HEK293 (cell line): Measurements from ENCODE around the gene DOCK3.
A peak's percentile ranks its signal among the peaks of the same experiment; 100 is the strongest.

Source experiments
- HIC1 ChIP-seq: fragments of 450-650 bp; formaldehyde crosslinking; IDR thresholded peaks from 2 replicates; pipeline ENCODE4 v1.5.1; 2016; ENCODE audit warnings: missing biosample characterization, missing genetic modification characterization
- IKZF3 ChIP-seq: fragments of 450-650 bp; IDR thresholded peaks from 2 replicates; pipeline ENCODE4 v1.5.0; 2018; ENCODE audit warnings: missing biosample characterization, mild to moderate bottlenecking, missing genetic modification characterization, moderate library complexity
- KLF8 ChIP-seq: fragments of 450-650 bp; formaldehyde crosslinking; IDR thresholded peaks from 2 replicates; pipeline ENCODE4 v1.5.1; 2016; ENCODE audit warnings: missing biosample characterization, missing genetic modification characterization
- OSR2 ChIP-seq: fragments of 450-650 bp; formaldehyde crosslinking; IDR thresholded peaks from 2 replicates; pipeline ENCODE4 v1.5.1; 2016; ENCODE audit warnings: missing biosample characterization, missing genetic modification characterization
- SETDB1 ChIP-seq: IDR thresholded peaks from one replicate; pipeline ENCODE4 v1.6.1; 2017; ENCODE audit warnings: mild to moderate bottlenecking, low read length, moderate library complexity, mixed read lengths; ENCODE audit not compliant: insufficient read length
- TCF7L2 ChIP-seq: IDR thresholded peaks from 2 replicates; pipeline ENCODE4 v1.6.1; 2011; ENCODE audit warnings: low read depth, mild to moderate bottlenecking, inconsistent platforms, low read length, moderate library complexity, borderline replicate concordance
- ZBTB1 ChIP-seq: fragments of 450-650 bp; formaldehyde crosslinking; IDR thresholded peaks from 2 replicates; pipeline ENCODE4 v1.5.1; 2016; ENCODE audit warnings: missing biosample characterization, missing genetic modification characterization
- ZFP41 ChIP-seq: fragments of 450-650 bp; formaldehyde crosslinking; IDR thresholded peaks from 2 replicates; pipeline ENCODE4 v1.5.1; 2016; ENCODE audit warnings: missing biosample characterization, missing genetic modification characterization, borderline replicate concordance
- ZIC2 ChIP-seq: fragments of 450-650 bp; formaldehyde crosslinking; IDR thresholded peaks from 2 replicates; pipeline ENCODE4 v1.5.1; 2016; ENCODE audit warnings: missing biosample characterization, missing genetic modification characterization
- ZNF174 ChIP-seq: fragments of 450-650 bp; formaldehyde crosslinking; IDR thresholded peaks from 2 replicates; pipeline ENCODE4 v1.5.0; 2017; ENCODE audit warnings: missing biosample characterization, mild to moderate bottlenecking, missing genetic modification characterization
- ZNF184 ChIP-seq: fragments of 450-650 bp; IDR thresholded peaks from 2 replicates; pipeline ENCODE4 v1.5.1; 2018; ENCODE audit warnings: missing biosample characterization, mild to moderate bottlenecking, missing genetic modification characterization
- ZNF19 ChIP-seq: fragments of 450-650 bp; formaldehyde crosslinking; IDR thresholded peaks from 2 replicates; pipeline ENCODE4; 2016; ENCODE audit warnings: missing biosample characterization, missing genetic modification characterization, low read depth
- ZNF202 ChIP-seq: fragments of 450-650 bp; formaldehyde crosslinking; IDR thresholded peaks from 2 replicates; pipeline ENCODE4 v1.5.1; 2016; ENCODE audit warnings: missing biosample characterization, missing genetic modification characterization, borderline replicate concordance
- ZNF239 ChIP-seq: fragments of 450-650 bp; formaldehyde crosslinking; IDR thresholded peaks from 2 replicates; pipeline ENCODE4 v1.5.1; 2016; ENCODE audit warnings: missing biosample characterization, missing genetic modification characterization
- ZNF280C ChIP-seq: fragments of 450-650 bp; formaldehyde crosslinking; IDR thresholded peaks from 2 replicates; pipeline ENCODE4 v1.5.1; 2016; ENCODE audit warnings: missing biosample characterization, missing genetic modification characterization
- ZNF311 ChIP-seq: fragments of 450-650 bp; formaldehyde crosslinking; IDR thresholded peaks from 2 replicates; pipeline ENCODE4 v1.5.1; 2017; ENCODE audit warnings: missing biosample characterization, missing genetic modification characterization, borderline replicate concordance
- ZNF37A ChIP-seq: fragments of 450-650 bp; IDR thresholded peaks from 2 replicates; pipeline ENCODE4 v1.5.1; 2018; ENCODE audit warnings: missing biosample characterization, missing genetic modification characterization
- ZNF404 ChIP-seq: fragments of 450-650 bp; formaldehyde crosslinking; IDR thresholded peaks from 2 replicates; pipeline ENCODE4 v1.5.1; 2017; ENCODE audit warnings: missing biosample characterization, missing genetic modification characterization
- ZNF501 ChIP-seq: fragments of 450-650 bp; formaldehyde crosslinking; IDR thresholded peaks from 2 replicates; pipeline ENCODE4 v1.5.1; 2016; ENCODE audit warnings: missing biosample characterization, missing genetic modification characterization
- ZNF521 ChIP-seq: fragments of 450-650 bp; formaldehyde crosslinking; IDR thresholded peaks from 2 replicates; pipeline ENCODE4 v1.5.1; 2017; ENCODE audit warnings: missing biosample characterization, mild to moderate bottlenecking, missing genetic modification characterization
- ZNF555 ChIP-seq: fragments of 450-650 bp; formaldehyde crosslinking; conservative IDR thresholded peaks from 2 replicates; pipeline ENCODE4 v1.5.1; 2017; ENCODE audit warnings: missing biosample characterization, mild to moderate bottlenecking, missing genetic modification characterization, inconsistent platforms
- ZNF626 ChIP-seq: fragments of 450-650 bp; sonication (Bioruptor Pico); formaldehyde crosslinking; IDR thresholded peaks from 2 replicates; pipeline ENCODE4 v1.5.1; 2018; ENCODE audit warnings: missing biosample characterization, missing genetic modification characterization, inconsistent platforms
- ZNF629 ChIP-seq: fragments of 450-650 bp; formaldehyde crosslinking; IDR thresholded peaks from 2 replicates; pipeline ENCODE4 v1.5.1; 2017; ENCODE audit warnings: missing biosample characterization, missing genetic modification characterization
- ZNF654 ChIP-seq: fragments of 450-650 bp; formaldehyde crosslinking; IDR thresholded peaks from 2 replicates; pipeline ENCODE4 v1.5.1; 2016; ENCODE audit warnings: low read depth, missing biosample characterization, missing genetic modification characterization
- ZNF660 ChIP-seq: fragments of 450-650 bp; IDR thresholded peaks from 2 replicates; pipeline ENCODE4 v1.5.1; 2018; ENCODE audit warnings: missing biosample characterization, mild to moderate bottlenecking, missing genetic modification characterization
- ZNF777 ChIP-seq: fragments of 450-650 bp; formaldehyde crosslinking; IDR thresholded peaks from 2 replicates; pipeline ENCODE4 v1.5.1; 2017; ENCODE audit warnings: missing biosample characterization, missing genetic modification characterization, borderline replicate concordance
- ZSCAN23 ChIP-seq: fragments of 450-650 bp; formaldehyde crosslinking; IDR thresholded peaks from 2 replicates; pipeline ENCODE4 v1.5.1; 2016; ENCODE audit warnings: missing biosample characterization, missing genetic modification characterization
- ZSCAN30 ChIP-seq: fragments of 450-650 bp; IDR thresholded peaks from 2 replicates; pipeline ENCODE4 v1.5.1; 2018; ENCODE audit warnings: missing biosample characterization, mild to moderate bottlenecking, missing genetic modification characterization, moderate library complexity
- TF ChIP-seq, protein P1 (sequence below): fragments of 450-650 bp; formaldehyde crosslinking; IDR thresholded peaks from 2 replicates; pipeline ENCODE4 v1.5.1; 2016; ENCODE audit warnings: missing biosample characterization, missing genetic modification characterization
- TF ChIP-seq, protein P2 (sequence below): fragments of 450-650 bp; formaldehyde crosslinking; IDR thresholded peaks from 2 replicates; pipeline ENCODE4 v1.5.1; 2016; ENCODE audit warnings: missing biosample characterization, missing genetic modification characterization

The DOCK3 gene

DNA sequence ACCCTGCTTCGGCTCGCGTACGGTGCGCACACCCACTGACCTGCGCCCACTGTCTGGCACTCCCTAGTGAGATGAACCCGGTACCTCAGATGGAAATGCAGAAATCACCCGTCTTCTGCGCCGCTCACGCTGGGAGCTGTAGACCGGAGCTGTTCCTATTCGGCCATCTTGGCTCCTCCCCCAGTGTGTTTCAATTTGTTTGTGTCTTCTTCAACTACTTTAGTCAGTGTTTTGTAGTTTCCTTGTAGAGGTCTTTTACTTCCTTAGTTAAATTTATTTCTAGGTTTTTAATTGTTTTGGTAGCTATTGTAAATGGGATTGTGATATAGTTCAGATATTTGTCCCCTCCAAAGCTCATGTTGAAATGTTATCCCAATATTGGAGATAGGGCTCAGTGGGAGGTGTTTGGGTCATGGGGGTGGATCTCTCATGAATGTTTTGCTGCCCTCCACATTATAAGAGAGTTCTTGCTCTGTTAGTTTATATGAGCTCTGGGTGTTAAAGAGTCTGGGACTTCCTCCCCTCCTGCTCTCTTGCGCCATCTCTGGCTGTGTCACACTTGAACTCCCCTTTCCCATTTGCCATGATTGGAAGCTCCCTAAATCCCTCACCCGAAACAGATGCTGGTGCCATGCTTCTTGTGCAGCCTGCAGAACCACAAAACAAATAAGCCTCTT is 304.4 kb downstream of the DOCK3 start (continued):
- no peak for TF ChIP-seq ZNF777
- no peak for TF ChIP-seq ZNF311 (tag by site-specific recombination)
- no peak for TF ChIP-seq ZNF654 (tag by site-specific recombination)
- TF ChIP-seq, protein P1, sequence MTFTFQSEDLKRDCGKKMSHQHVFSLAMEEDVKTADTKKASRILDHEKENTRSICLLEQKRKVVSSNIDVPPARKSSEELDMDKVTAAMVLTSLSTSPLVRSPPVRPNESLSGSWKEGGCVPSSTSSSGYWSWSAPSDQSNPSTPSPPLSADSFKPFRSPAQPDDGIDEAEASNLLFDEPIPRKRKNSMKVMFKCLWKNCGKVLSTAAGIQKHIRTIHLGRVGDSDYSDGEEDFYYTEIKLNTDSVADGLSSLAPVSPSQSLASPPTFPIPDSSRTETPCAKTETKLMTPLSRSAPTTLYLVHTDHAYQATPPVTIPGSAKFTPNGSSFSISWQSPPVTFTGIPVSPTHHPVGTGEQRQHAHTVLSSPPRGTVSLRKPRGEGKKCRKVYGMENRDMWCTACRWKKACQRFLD (tag by site-specific recombination), result no peak
- TF ChIP-seq ZFP41 (tag by site-specific recombination), result no peak
- TF ChIP-seq ZNF521 (tag by site-specific recombination), result no peak
- no peak for TF ChIP-seq ZNF174 (tag by site-specific recombination)
- no peak for TF ChIP-seq ZNF404 (tag by site-specific recombination)
- TF ChIP-seq ZNF280C, result no peak
- no peak for TF ChIP-seq ZBTB1
- no peak for TF ChIP-seq ZNF239 (tag by site-specific recombination)
- TF ChIP-seq SETDB1, result no peak
- TF ChIP-seq ZNF19 (tag by site-specific recombination), result no peak
- TF ChIP-seq KLF8 (tag by site-specific recombination), result no peak
- no peak for TF ChIP-seq ZNF626 (tag by site-specific recombination)
- no peak for TF ChIP-seq ZNF629 (tag by site-specific recombination)
- no peak for TF ChIP-seq TCF7L2
- no peak for TF ChIP-seq HIC1 (tag by site-specific recombination)
- TF ChIP-seq ZNF202 (tag by site-specific recombination), result no peak
- TF ChIP-seq OSR2 (tag by site-specific recombination), result no peak
- no peak for TF ChIP-seq ZNF184 (tag by site-specific recombination)
- peak; percentile 75 for TF ChIP-seq IKZF3 (tag by site-specific recombination)
- TF ChIP-seq ZSCAN23 (tag by site-specific recombination), result no peak
- no peak for TF ChIP-seq ZNF501 (tag by site-specific recombination)
- TF ChIP-seq ZSCAN30, result 0 out of 2 replicates have a peak, but pooled peaks have one; percentile 2
- peak; percentile 53; the same call in 1 of the 2 replicates for TF ChIP-seq ZNF660
- TF ChIP-seq, protein P2, sequence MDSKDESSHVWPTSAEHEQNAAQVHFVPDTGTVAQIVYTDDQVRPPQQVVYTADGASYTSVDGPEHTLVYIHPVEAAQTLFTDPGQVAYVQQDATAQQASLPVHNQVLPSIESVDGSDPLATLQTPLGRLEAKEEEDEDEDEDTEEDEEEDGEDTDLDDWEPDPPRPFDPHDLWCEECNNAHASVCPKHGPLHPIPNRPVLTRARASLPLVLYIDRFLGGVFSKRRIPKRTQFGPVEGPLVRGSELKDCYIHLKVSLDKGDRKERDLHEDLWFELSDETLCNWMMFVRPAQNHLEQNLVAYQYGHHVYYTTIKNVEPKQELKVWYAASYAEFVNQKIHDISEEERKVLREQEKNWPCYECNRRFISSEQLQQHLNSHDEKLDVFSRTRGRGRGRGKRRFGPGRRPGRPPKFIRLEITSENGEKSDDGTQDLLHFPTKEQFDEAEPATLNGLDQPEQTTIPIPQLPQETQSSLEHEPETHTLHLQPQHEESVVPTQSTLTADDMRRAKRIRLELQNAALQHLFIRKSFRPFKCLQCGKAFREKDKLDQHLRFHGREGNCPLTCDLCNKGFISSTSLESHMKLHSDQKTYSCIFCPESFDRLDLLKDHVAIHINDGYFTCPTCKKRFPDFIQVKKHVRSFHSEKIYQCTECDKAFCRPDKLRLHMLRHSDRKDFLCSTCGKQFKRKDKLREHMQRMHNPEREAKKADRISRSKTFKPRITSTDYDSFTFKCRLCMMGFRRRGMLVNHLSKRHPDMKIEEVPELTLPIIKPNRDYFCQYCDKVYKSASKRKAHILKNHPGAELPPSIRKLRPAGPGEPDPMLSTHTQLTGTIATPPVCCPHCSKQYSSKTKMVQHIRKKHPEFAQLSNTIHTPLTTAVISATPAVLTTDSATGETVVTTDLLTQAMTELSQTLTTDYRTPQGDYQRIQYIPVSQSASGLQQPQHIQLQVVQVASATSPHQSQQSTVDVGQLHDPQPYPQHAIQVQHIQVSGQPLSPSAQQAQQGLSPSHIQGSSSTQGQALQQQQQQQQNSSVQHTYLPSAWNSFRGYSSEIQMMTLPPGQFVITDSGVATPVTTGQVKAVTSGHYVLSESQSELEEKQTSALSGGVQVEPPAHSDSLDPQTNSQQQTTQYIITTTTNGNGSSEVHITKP (tag by site-specific recombination), result peak; percentile 97
- 0 out of 2 replicates have a peak, but pooled peaks have one; percentile 46 for TF ChIP-seq ZIC2 (tag by site-specific recombination)
- no peak for TF ChIP-seq ZNF555 (tag by site-specific recombination)
- no peak for TF ChIP-seq ZNF37A
